Activated CD4-positive, alpha-beta T cell treated with anti-CD3 and anti-CD28 coated beads, Interleukin-2, amount 50 U/mL, for 4 hours (primary cell): ENCODE measurements around the gene VWA3B.

Source experiments
- DNase-seq, 2 experiments: peaks; one replicate each; pipeline ENCODE4 v3.0.0-alpha.2; 2020

The VWA3B gene

DNA sequence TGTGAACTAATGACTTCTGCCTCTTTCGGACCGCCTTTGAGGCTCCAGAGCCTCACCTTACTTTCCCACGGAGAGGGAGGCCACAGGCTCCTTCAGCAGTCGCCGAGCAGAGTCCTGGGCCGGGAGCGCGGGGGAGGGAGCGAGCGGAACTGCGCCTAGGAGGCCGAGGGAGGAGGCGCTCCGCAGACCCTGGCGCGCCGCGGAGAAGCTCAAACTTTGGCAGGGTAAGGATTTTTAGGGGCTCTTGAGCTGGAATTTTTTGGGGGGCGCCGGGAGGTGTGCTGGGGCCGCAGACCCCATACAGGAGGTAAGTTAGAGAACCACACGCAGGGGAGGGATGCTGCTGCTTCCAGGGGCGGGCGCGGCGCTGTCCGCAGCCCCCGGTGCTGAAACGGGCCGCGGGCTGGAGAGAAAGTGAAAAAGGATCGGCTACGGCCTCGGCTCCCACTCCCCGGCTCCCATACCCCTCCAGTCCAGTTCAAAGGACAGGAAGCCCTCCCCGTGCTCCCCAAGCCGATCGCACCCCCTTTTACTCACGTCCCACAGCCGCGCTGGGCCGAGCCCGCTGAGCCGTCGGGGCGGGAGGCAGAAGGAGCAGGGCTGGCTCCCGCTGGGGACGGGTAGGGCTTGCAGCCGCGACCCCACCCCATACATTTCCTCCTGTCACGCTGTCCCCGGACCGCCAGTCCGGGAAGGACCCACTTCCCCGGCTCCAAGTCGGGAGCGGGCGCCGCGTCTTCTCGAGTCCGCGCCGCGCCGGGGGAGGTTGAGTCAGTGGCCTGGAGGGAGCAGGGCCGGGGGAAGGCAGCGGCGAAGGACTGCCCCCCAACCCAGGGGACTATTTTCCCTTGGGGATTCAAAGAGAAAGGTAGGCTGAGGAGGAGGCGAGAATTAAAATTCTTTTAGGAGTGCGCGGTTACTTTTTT lies 259.6 kb downstream of the VWA3B start, which contains the start of gene CNGA3:
TSS of gene CNGA3 (plus strand) at position 146 of the 926 bp plus-strand sequence. CDS start 23,520 bp downstream, outside the sequence.
- DNase-seq, result no peak

DNA sequence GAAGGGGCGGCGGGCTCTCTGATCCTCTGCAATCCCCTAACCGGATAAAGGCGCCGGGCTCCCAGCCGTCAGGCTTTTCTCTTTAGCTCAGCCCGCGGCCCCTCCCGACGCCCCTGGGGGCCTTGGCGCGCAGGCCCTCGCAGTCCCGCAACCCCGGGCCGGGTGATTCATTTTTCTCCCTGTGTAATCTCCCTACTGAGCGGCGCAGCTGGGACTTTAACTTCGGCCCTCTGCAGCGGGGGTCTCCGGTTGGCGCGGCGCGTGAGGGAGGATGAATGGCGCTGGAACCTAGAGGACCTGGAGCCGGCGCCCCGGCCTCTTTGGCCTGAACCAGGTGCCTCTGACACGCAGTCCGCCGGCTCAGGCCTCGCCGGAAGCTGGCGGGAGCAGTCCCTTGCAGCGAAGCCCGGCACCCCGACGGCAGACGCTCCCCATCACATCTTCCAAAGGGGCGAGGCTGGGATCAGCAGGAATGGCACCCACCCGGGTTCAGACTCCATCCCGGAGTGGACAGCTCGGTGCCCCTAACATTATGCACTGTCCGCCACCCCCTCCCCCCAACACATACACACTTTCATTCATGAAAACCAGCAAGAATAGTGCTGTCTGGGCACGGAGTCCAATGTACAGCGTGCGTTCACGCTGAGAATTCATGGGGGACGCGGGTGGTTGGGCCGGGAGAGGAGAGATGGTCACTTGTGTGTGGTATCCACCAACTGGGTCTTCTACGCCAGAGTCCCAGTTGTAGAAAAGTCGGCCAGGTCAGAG lies 260.5 kb downstream of the VWA3B start:
- no peak for DNase-seq

DNA sequence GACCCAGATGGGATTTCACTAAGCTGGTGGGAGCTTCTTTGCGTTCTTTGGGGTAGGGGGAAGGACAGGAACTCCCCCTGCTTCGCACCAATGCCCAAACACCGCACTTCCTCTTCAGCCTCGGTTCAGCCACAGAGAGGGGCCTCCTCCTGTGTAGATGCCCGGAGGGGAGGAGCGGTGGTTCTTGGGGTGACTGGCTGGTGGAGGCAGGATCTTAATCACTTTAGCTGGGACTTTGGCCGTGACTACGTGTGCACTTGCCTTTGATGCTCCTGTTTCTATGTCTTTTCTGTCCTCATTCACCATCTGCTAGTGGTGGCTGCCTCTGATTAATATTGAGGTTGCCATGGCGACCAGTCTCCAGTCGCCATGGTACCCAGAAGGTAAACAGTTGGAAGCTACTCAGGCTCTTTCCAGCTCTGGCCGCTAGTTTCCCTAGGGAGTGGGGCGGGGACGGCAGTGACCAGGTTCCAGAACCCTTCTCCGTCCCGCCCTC lies 261.1 kb downstream of the VWA3B start:
- DNase-seq, result no peak

DNA sequence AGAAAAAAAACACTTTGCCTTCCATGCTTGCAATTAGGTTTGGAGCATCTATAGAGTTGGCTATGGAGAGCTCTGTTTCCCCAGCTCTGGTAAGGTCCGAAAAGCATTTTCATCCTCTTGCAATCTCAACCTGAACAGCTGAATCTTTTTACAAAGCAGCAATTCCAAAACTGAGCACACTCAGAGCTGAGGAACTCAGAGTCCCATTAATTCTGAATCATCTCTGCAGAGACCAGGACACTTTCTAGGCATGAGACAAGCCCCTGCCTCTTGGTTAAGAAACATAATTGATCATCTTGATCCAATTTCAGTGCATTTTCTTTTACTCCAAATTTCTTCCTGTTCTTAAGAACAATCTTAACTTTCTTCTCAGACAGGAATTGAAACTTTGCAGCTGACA lies 263.4 kb downstream of the VWA3B start:
- DNase-seq, result no peak

DNA sequence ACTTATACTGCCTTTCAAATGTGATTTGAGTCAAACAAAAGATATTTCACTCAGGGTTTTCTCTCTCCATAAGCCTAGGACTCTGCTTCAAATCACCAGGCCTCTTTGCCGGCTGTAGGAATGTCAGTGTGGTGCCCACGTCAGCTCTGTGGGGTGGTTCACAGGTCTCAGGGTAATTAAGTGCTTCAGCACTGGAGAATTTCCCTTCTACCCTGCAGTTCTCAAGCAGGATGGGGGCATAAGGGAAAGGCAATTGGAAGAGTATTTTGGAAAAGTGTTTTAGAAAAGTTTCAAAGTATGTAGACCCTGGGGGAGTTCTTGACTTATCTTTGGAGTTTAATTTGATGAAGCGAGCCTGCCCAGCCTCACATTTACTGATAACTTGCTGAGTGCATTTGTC lies 268.9 kb downstream of the VWA3B start:
- DNase-seq, result no peak

DNA sequence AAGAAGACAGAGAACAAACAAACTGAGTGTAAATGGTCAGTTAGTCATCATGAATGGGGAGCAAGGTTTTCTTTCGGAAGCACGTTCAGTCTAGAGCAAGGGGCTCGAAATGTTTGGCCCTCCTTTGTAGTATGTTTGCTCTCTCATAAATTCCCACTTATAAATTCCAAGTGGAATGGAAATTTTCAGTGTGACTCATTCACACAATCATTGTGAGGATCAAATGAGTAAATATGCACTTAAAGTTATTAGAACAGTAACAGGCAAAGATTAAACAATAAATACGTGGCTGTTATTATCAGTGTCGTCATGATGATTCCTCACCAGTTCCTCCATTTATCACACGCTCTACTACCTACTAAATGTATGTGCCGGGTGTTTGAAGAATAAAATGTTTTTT lies 269.8 kb downstream of the VWA3B start:
- DNase-seq, result no peak

DNA sequence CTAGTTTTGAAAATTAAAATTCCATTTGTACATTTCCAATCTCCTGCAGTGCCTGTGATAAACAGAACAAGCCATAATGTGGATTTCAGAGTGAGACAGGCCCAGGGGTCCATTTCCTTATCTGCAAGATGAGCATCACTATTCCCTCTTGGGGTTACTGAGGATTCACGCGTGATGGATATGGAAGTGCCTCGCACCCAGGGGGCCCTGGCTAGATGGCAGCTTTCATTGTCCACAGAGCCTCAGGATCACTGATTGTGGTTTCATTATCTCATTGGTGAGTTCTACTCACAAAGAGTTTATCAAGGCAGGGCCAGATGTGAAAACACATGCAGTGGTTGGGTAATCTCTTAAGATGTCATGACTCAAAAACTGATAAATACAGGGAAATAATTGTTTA lies 270.9 kb downstream of the VWA3B start:
- no peak for DNase-seq

DNA sequence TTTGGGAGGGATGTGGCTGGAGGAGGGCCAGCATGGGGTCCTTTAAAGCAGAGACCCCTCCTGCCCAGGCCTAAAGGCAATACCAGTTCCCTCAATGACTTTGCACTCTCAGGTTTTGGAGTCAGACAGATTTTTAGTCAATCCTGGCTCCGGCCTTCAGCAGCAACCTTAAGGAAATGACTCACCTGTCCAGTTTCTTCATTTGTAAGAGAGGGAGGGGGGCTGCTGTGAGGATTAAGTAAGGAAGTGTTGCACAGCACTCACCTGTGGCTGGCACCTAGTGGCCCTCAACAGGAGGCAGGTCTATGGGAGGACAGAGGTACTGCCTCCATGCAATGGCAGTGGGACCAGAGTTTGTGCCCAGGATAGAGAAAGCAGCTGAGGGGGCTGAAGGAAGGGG lies 273.0 kb downstream of the VWA3B start:
- no peak for DNase-seq
